Lower leg skin (tissue), 4 donors: ENCODE data around the gene CREB5. TPM values are rescaled to one million over a fixed set of nuclear protein-coding genes. Genes with fewer than 3 reads are reported as not detected.

ENCODE experiments used
- DNase-seq, 2 donors: peaks; one replicate each; pipeline ENCODE4 v3.0.0-alpha.2; 2019; ENCODE audit warnings: low spot score in 2 of 2
- H3K4me3 ChIP-seq: fragments of 200-600 bp; sonication (generic); 2 replicates; pipeline ENCODE4 v1.5.1; 2017; ENCODE audit warnings: mild to moderate bottlenecking, low read depth; ENCODE audit not compliant: poor library complexity, severe bottlenecking
- POLR2A ChIP-seq, 2 donors: fragments of 450-650 bp; IDR thresholded peaks; one replicate each; pipeline ENCODE4 v1.6.1; 2016 to 2017; ENCODE audit warnings: antibody characterized with exemption in 2 of 2, mild to moderate bottlenecking in 1 of 2, moderate library complexity in 1 of 2
- WGBS, 2 donors: methylation state at CpG; one replicate each; pipeline ENCODE4 v1.1.5; 2018; 5-methylcytosine and 5-hydroxymethylcytosine counted together
- intact Hi-C: fragments of 100-400 bp; cut with DNase I; formaldehyde crosslinking; loops from one replicate; pipeline ENCODE4 v1.15.0; 2023; ENCODE audit warnings: low total_unique reads
- total RNA-seq, 4 donors: library from RNA; depleted of rRNA; stranded (reverse); fragments of >200 nt; gene quantifications; one replicate each; pipeline ENCODE4 v1.1.0, GENCODE V29; 2016
- TF ChIP-seq, protein P1 (sequence below), 3 donors: fragments of 450-650 bp; IDR thresholded peaks; one replicate each; pipeline ENCODE4 v1.5.1; 2016; ENCODE audit warnings: antibody characterized with exemption in 3 of 3, mild to moderate bottlenecking in 3 of 3, moderate library complexity in 2 of 3

The CREB5 gene
- total RNA-seq, 4 donors from 2014 or later = 2.5 to 15.0 (median 5.4) TPM

DNA sequence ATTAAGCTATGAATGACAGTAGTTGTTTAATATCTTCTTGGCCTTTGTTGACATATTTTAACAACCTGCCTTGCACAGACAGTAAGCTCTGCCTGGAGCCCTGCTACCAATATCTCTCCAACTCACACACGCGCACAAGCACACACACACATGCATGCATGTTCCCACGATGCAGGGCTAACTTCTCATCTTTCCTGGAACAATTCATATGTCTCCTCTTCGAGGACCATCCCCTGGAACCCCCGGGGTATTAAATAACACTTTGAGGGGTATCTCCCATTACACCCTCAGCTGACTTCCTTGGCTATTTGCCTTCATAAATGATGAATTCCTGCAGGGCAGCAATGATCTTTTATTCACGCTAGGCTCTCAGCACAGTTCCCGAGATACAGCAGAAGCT is 287.8 kb downstream of the CREB5 start:
- H3K4me3 ChIP-seq = no peak overlapping the region
- TF ChIP-seq POLR2A (IDR thresholded peaks at IDR 0.05) = no peak
- TF ChIP-seq, protein P1, sequence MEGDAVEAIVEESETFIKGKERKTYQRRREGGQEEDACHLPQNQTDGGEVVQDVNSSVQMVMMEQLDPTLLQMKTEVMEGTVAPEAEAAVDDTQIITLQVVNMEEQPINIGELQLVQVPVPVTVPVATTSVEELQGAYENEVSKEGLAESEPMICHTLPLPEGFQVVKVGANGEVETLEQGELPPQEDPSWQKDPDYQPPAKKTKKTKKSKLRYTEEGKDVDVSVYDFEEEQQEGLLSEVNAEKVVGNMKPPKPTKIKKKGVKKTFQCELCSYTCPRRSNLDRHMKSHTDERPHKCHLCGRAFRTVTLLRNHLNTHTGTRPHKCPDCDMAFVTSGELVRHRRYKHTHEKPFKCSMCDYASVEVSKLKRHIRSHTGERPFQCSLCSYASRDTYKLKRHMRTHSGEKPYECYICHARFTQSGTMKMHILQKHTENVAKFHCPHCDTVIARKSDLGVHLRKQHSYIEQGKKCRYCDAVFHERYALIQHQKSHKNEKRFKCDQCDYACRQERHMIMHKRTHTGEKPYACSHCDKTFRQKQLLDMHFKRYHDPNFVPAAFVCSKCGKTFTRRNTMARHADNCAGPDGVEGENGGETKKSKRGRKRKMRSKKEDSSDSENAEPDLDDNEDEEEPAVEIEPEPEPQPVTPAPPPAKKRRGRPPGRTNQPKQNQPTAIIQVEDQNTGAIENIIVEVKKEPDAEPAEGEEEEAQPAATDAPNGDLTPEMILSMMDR (IDR thresholded peaks at IDR 0.05) = no peak
- DNase-seq = no peak
- intact Hi-C loops = no loop called here
- 71 to 78% methylated on average over 7 of the region's 7 CpGs for WGBS, 2 donors

DNA sequence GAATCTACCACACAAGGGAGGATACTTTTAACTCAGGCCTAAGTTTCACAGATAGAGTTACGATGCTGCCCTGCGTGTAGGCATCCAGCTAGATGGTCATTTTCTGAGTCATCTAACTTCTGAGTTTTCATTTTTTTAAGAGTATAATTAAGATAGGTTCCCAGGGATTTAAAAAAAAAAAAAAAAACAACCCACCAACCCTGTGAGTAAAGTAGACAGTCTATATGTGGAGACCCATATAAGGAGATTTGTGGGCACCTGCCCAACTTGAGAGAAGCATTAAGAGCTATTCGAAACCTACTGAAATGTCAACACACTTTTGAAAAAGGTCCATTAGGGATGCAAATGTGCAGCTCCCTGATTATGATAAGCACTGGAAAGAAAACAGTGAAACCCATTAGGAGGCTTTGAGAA is 288.5 kb downstream of the CREB5 start:
- intact Hi-C loops = no loop called here
- WGBS, 2 donors = 82 to 84% methylated on average over 3 of the region's 3 CpGs
- no peak for DNase-seq
- no peak overlapping the region for H3K4me3 ChIP-seq
- no peak for TF ChIP-seq POLR2A (IDR thresholded peaks at IDR 0.05)
- TF ChIP-seq, protein P1 (IDR thresholded peaks at IDR 0.05) = no peak

DNA sequence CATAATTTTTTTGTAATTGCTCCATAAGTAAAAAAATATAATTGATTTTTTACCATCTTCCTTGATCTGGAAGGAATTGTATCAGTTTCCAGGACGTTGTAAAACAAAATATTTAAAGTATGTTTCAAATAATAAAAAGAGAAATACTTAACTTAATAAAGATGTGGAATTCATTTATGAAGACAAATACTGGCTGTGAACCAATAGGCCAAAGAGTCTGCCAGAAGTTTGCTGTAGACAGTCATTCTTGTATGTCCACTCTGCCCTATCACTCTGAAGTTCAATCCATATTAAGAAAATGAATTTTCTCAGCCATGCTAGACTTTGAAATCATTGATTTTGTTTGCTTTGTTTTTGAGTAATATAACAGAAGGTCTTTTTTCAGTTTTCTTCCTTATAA is 289.4 kb downstream of the CREB5 start:
- no peak for DNase-seq
- TF ChIP-seq, protein P1 (IDR thresholded peaks at IDR 0.05) = no peak
- no peak for TF ChIP-seq POLR2A (IDR thresholded peaks at IDR 0.05)
- H3K4me3 ChIP-seq = no peak overlapping the region
- intact Hi-C loops = no loop called here
- 40 to 45% methylated on average over 1 of the region's 1 CpG for WGBS, 2 donors

DNA sequence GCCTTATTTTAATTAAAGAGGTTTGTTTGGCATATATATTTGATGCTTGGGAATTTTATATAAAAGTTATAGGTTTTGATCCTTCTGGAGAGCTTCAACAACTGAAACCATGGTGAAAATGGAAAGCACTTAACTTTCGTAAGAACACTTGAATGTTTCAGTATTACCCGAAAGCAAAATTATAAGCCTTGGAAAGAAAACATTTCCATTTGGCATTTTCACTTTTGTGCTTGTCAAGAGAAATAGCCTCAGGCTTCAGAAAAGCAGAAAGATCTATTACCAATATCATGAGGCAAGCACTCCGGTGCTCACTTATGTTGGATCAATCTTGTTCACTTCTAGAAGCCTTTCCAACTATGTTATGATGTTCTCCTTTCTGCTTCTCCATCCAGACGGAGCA is 289.9 kb downstream of the CREB5 start:
- 51 to 68% methylated on average over 4 of the region's 4 CpGs for WGBS, 2 donors

DNA sequence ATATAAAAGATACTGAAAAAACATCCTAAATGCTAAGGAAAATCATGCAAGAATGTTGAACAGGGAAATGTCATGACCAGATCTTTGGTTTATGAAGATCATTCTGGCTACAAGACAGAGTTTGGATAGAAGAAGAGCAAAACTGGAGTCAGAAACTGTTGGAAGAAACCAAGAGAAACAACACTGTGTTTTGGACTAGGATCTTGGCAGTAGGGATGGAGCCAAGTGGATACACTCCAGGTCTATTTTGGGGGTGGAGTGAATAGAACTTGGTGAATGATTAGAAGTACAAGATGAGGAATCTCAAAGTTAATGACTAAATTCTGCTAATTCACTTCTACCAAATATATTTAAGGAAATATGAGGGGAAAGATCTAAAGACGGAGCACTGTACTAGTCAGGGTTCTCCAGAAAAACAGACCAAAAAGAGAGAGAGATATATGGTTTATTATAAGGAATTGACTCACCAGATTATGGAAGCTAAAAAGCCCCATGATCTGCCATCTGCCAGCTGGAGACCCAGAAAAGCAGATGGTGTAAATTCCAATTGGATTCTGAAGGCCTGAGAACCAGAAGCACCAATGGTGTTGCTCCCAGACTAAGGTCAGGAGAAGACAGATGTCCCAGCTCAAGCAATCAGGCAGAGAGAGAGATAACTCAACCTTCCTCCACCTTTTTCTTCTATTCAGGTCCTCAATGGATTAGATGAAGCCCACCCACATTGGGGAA is 290.9 kb downstream of the CREB5 start:
- no peak overlapping the region for H3K4me3 ChIP-seq
- TF ChIP-seq, protein P1 (IDR thresholded peaks at IDR 0.05) = no peak
- TF ChIP-seq POLR2A (IDR thresholded peaks at IDR 0.05) = no peak
- 62 to 70% methylated on average over 1 of the region's 1 CpG for WGBS, 2 donors
- no peak for DNase-seq
- intact Hi-C loops = no loop called here

More for the DNA sequence above, 289.9 kb downstream of the CREB5 start:
- DNase-seq = no peak
- intact Hi-C loops = no loop called here
- TF ChIP-seq, protein P1 (IDR thresholded peaks at IDR 0.05) = no peak
- TF ChIP-seq POLR2A (IDR thresholded peaks at IDR 0.05) = no peak
- H3K4me3 ChIP-seq = no peak overlapping the region

DNA sequence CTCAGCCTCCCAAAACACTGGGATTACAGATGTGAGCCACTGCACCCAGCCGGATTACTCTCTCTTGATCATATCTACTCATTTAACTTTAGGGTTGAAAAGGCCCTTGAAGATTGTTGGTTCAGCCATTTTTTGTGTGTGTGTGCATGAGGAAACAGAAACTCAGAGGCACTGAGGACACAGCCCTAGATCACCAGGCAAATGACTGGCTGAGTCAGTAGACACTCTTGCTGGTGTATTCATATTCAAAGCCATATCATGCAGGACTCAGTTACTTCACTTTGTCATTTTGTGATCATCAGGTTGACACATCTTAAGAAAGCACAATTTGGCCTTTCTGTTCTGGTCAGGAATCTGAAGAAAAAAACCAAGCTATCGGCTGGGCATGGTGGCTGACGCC is 292.4 kb downstream of the CREB5 start:
- intact Hi-C loops = no loop called here
- TF ChIP-seq, protein P1 (IDR thresholded peaks at IDR 0.05) = no peak
- TF ChIP-seq POLR2A (IDR thresholded peaks at IDR 0.05) = no peak
- 97 to 98% methylated on average over 3 of the region's 3 CpGs for WGBS, 2 donors
- no peak for DNase-seq
- no peak overlapping the region for H3K4me3 ChIP-seq
